Bronchial epithelial cell (primary cell): Measurements from ENCODE around the gene ROR2. TPM values are rescaled to one million over a fixed set of nuclear protein-coding genes. Genes with fewer than 3 reads are reported as not detected.

Source experiments
- DNase-seq: peaks from one replicate; pipeline ENCODE4 v3.0.0-alpha.2; 2010; ENCODE audit warnings: low read depth
- FAIRE-seq: peaks from 2 replicates; lab custom pipeline; 2011; peaks lifted over from hg19 to GRCh38; lab: Jason Lieb, UNC
- H3K27me3 ChIP-seq: 2 replicates; pipeline ENCODE4 v1.5.1; 2011; ENCODE audit warnings: low read length; ENCODE audit not compliant: control insufficient read depth, insufficient read depth
- H3K36me3 ChIP-seq: 2 replicates; pipeline ENCODE4 v1.5.1; 2011; ENCODE audit warnings: low read length; ENCODE audit not compliant: control insufficient read depth, insufficient read depth
- H3K4me3 ChIP-seq: 2 replicates; pipeline ENCODE4 v1.5.1; 2011; ENCODE audit warnings: mild to moderate bottlenecking, low read depth, low read length, control low read depth
- total RNA-seq: library from RNA; depleted of rRNA; stranded (reverse); fragments of >200 nt; gene quantifications from 2 replicates; pipeline ENCODE4 v1.2.1, GENCODE V29; 2014
- TF ChIP-seq, protein P1 (sequence below): IDR thresholded peaks from 2 replicates; pipeline ENCODE4 v1.5.1; 2011; ENCODE audit warnings: mild to moderate bottlenecking, moderate library complexity, low read length, control low read depth, inconsistent platforms; ENCODE audit not compliant: insufficient read depth, severe bottlenecking

ROR2 gene
- total RNA-seq, 1 donor from 2014 or later, result 0.26 TPM

GRCh38 chr9:91683269-91683668 lies 266.8 kb downstream of the ROR2 start:
- TF ChIP-seq, protein P1, sequence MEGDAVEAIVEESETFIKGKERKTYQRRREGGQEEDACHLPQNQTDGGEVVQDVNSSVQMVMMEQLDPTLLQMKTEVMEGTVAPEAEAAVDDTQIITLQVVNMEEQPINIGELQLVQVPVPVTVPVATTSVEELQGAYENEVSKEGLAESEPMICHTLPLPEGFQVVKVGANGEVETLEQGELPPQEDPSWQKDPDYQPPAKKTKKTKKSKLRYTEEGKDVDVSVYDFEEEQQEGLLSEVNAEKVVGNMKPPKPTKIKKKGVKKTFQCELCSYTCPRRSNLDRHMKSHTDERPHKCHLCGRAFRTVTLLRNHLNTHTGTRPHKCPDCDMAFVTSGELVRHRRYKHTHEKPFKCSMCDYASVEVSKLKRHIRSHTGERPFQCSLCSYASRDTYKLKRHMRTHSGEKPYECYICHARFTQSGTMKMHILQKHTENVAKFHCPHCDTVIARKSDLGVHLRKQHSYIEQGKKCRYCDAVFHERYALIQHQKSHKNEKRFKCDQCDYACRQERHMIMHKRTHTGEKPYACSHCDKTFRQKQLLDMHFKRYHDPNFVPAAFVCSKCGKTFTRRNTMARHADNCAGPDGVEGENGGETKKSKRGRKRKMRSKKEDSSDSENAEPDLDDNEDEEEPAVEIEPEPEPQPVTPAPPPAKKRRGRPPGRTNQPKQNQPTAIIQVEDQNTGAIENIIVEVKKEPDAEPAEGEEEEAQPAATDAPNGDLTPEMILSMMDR, result no peak
- FAIRE-seq (no peak), DNase-seq (no peak)
- Histone ChIP-seq H3K4me3 (no peak overlapping the region), H3K27me3 (no peaks in the 10 kb centered on the region), H3K36me3 (no peaks in the 10 kb centered on the region)

DNA sequence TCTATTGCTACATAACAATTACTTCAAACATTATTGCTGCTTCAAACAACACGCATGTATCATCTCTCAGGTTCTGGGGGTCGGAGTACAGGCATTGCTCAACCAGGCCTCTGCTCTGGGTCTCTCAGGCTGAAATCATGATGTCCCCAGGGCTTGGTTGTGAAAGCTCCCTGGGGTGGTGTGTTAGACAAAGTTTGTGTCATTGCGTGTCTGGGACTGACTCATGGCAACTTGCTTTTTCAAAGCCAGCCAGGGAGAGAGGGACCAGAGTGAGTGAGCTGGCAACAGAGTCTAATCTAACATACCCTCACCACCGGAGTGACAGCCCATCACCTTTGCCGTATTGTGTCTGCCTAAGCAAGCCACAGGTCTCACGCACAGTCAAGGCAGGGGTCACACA lies 267.2 kb downstream of the ROR2 start:
- TF ChIP-seq, protein P1, result no peak
- Histone ChIP-seq H3K36me3 (no peaks in the 10 kb centered on the region), H3K4me3 (no peak overlapping the region), H3K27me3 (no peaks in the 10 kb centered on the region)
- peak; percentile 90 for DNase-seq
- no peak for FAIRE-seq

GRCh38 chr9:91681461-91682305 lies 268.3 kb downstream of the ROR2 start:
- Histone ChIP-seq H3K4me3 (no peak overlapping the region), H3K36me3 (no peaks in the 10 kb centered on the region), H3K27me3 (no peaks in the 10 kb centered on the region)
- FAIRE-seq, result no peak
- TF ChIP-seq, protein P1, result peak; percentile 88
- peak; percentile 30 for DNase-seq

DNA sequence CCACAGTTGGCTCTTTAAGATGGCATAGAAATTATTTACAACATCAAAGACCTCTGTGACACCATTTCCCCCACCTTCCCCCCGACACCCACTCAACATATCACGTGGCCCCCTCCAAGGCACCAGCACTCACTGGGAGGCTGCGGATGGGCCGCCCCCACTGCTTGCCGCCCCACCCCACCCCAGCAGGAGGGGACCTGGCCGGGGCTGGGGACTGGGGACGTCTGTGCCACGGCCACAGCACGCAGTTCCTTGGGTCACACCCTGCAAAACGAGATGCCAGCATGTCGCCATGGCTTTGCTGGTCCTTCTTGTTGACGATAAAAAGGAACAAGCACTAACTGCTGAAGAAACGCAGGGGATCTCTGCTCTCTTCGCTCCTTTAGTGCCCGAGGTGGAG lies 269.0 kb downstream of the ROR2 start:
- no peak for DNase-seq
- no peaks in the 10 kb centered on the region for H3K27me3 ChIP-seq
- FAIRE-seq, result no peak
- TF ChIP-seq, protein P1, result no peak
- no peaks in the 10 kb centered on the region for H3K36me3 ChIP-seq
- no peak overlapping the region for H3K4me3 ChIP-seq

DNA sequence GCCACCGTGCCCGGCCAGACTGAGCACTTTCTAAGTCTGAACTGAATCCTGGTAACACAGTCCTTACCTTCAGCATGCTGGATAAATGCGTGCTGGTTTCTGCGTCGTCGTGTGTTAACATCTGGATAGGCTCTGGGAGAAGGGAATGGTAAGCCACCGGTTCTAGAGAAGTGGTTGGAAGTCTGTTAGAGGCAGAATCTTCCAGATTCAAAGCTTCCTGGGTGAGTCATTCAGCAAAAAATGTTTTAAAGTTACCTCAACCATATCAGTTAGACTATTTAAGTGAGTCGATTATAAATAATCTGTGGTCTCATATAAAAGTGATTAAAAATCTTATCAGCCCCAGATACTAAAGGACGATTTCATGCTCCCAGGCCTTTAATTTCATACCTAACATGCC lies 269.9 kb downstream of the ROR2 start:
- TF ChIP-seq, protein P1, result no peak
- no peaks in the 10 kb centered on the region for H3K36me3 ChIP-seq
- DNase-seq, result no peak
- FAIRE-seq, result no peak
- H3K27me3 ChIP-seq, result no peaks in the 10 kb centered on the region
- no peak overlapping the region for H3K4me3 ChIP-seq
